Small intestine (tissue), 16 donors: Measurements from ENCODE around the gene XCR1. TPM values are rescaled to one million over a fixed set of nuclear protein-coding genes. Genes with fewer than 3 reads are reported as not detected.

Experiments used
- DNase-seq, 2 donors: peaks; one replicate each; pipeline versions ENCODE4 v3.0.0 to v3.0.0-alpha.2; 2013
- FAIRE-seq: peaks from 2 replicates; lab custom pipeline; 2012; peaks lifted over from hg19 to GRCh38; lab: Jason Lieb, UNC
- H3K27ac ChIP-seq, 3 donors: one replicate each; pipeline ENCODE4 v1.5.1; 2013; ENCODE audit warnings: low read length in 2 of 3, mild to moderate bottlenecking in 2 of 3, control low read depth in 1 of 3, inconsistent platforms in 1 of 3, low read depth in 1 of 3, moderate library complexity in 1 of 3
- H3K27me3 ChIP-seq, 3 donors: one replicate each; pipeline ENCODE4 v1.6.1; 2013; ENCODE audit warnings: low read length in 3 of 3, inconsistent platforms in 1 of 3; ENCODE audit not compliant: control insufficient read depth in 3 of 3, insufficient read depth in 3 of 3
- H3K36me3 ChIP-seq, 3 donors: one replicate each; pipeline ENCODE4 v1.6.1; 2013; ENCODE audit warnings: low read length in 3 of 3, inconsistent platforms in 1 of 3, low read depth in 1 of 3, mild to moderate bottlenecking in 1 of 3, moderate library complexity in 1 of 3; ENCODE audit not compliant: control insufficient read depth in 3 of 3, insufficient read depth in 2 of 3
- H3K4me1 ChIP-seq, 3 donors: one replicate each; pipeline ENCODE4 v1.6.1; 2013; ENCODE audit warnings: low read length in 2 of 3, inconsistent platforms in 1 of 3, low read depth in 1 of 3, mild to moderate bottlenecking in 1 of 3, moderate library complexity in 1 of 3; ENCODE audit not compliant: control insufficient read depth in 3 of 3, insufficient read depth in 2 of 3
- H3K4me3 ChIP-seq, 3 donors: one replicate each; pipeline ENCODE4 v1.5.1; 2013; ENCODE audit warnings: low read length in 3 of 3, control low read depth in 1 of 3, inconsistent platforms in 1 of 3, low read depth in 1 of 3, mild to moderate bottlenecking in 1 of 3, moderate library complexity in 1 of 3
- H3K9me3 ChIP-seq, 2 donors: one replicate each; pipeline ENCODE4 v1.6.1; 2013; ENCODE audit warnings: low read depth in 1 of 2, low read length in 1 of 2; ENCODE audit not compliant: control insufficient read depth in 2 of 2, insufficient read depth in 1 of 2
- WGBS, 3 donors: extraction: QIAGEN DNeasy Blood & Tissue Kit; methylation state at CpG; one replicate each; pipeline ENCODE4 v1.1.7; 2013; 5-methylcytosine and 5-hydroxymethylcytosine counted together
- long read RNA-seq, 10 donors: transcript quantifications; one replicate each; lab custom pipeline, GENCODE V29; 2026
- polyA plus RNA-seq, 4 donors: library from polyadenylated mRNA; stranded (reverse) in 3 of 4; unstranded in 1 of 4; fragments of 200-250 nt in 3 of 4; fragments of 120-200 nt in 1 of 4; gene quantifications; one replicate each; pipeline versions ENCODE4 v1.2.1 to v1.2.3, GENCODE V29; 2013
- donor health status: healthy with polysubstance abuse.
- donor health status: control.
- donor health status: control.
- donor health status: Bipolar disorder and iron deficiency.
- donor health status: healthy.

Gene XCR1, protein sequence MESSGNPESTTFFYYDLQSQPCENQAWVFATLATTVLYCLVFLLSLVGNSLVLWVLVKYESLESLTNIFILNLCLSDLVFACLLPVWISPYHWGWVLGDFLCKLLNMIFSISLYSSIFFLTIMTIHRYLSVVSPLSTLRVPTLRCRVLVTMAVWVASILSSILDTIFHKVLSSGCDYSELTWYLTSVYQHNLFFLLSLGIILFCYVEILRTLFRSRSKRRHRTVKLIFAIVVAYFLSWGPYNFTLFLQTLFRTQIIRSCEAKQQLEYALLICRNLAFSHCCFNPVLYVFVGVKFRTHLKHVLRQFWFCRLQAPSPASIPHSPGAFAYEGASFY
- polyA plus RNA-seq: 1 to 10 TPM in 1 of 4 donors, under 1 TPM in 2, not detected in 1; under 0.01 to 1.1 (median 0.13) TPM
- long read RNA-seq, donor 1: 0 reads
- long read RNA-seq, donor 2: 0 reads
- long read RNA-seq, donor 3, full-length matches to known transcripts: 1 of 1 reads
- long read RNA-seq, donor 3, partial matches to known transcripts: 0 of 1 reads
- long read RNA-seq, donor 3, other reads (novel, unspliced or antisense): 0 of 1 reads
- long read RNA-seq, donor 4: 0 reads
- long read RNA-seq, donor 5: 0 reads
- long read RNA-seq, donor 6: 0 reads
- long read RNA-seq, donor 7: 0 reads
- long read RNA-seq, donor 8: 0 reads
- long read RNA-seq, donor 9: 0 reads
- long read RNA-seq, donor 10: 0 reads

DNA sequence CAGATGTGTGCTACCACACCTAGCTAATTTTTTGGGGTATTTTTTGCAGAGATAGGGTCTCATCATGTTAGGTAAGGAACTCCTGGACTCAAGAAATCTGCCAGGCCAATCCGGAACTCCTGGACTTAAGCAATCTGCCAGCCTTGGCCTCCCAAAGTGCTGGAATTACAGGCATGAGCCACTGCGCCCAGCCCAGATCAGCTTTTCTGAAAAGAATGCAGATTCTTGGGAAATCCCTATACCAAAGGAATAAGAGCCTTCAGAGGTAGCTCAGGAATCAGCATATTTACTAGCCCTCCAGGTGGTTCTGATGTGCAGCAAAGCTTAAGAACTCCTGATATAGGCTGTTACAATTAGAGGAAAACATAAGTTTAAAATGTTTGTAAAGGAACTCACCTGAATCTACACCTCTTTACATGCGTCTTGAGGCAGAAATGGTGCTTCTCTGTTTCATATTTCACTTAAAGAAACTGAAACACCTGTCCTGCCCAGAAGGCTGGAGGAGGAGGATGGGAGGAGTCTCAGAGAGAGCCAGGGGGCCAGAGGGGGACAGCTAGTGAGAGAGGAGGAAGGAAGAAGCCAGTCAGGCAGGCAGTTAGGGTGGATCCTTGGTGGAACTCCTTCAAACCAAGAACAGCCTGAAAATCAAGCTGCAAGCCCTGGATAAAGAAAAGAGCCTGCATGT, at the start of gene XCR1:
Gene XCR1, minus strand, starts transcription at position 463 of the 685 bp plus-strand sequence. CDS start 5,536 bp downstream, outside the sequence.
- Histone ChIP-seq H3K36me3 (no peaks in the 10 kb centered on the region), H3K9me3 (peaks cover 0 to 19% of the 10 kb centered on the region in 2 donors), H3K4me1 (no peaks in the 10 kb centered on the region), H3K27ac (no peak within 1 kb of the TSS), H3K27me3 (peaks cover 0 to 3% (median 0%) of the 10 kb centered on the region in 3 donors), H3K4me3 (no peak within 1 kb of the TSS)
- DNase-seq (no peak), FAIRE-seq (no peak)
- 92 to 95% (median 92%) methylated on average over 3 of the region's 3 CpGs for WGBS, 3 donors

DNA sequence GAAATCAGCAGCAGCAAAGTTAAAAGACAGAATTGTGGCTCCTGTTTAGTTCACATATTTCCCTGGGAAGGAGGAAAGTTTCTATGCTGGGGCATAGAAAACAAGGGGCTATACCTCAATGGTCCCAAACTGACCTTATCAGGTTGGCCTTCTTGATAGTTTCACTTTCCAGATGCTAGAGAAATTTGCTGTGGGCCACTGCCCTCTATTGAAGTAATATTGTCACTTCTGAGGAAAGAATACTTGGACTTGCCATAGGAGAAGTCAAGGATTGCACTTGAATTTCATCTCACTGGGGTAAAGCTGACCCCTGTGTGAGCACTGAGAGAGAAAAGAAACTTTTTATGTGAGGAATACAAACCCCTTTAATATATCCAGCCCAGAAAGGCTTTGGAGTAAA, 49.3 kb upstream of the XCR1 start:
- Histone ChIP-seq H3K4me1 (no peaks in the 10 kb centered on the region), H3K27me3 (no peaks in the 10 kb centered on the region), H3K36me3 (no peaks in the 10 kb centered on the region), H3K4me3 (no peak overlapping the region), H3K9me3 (peaks cover 0 to 2% of the 10 kb centered on the region in 2 donors), H3K27ac (no peak overlapping the region)
- DNase-seq: peak in 1 of 2 donors; percentile 14
- FAIRE-seq: no peak

DNA sequence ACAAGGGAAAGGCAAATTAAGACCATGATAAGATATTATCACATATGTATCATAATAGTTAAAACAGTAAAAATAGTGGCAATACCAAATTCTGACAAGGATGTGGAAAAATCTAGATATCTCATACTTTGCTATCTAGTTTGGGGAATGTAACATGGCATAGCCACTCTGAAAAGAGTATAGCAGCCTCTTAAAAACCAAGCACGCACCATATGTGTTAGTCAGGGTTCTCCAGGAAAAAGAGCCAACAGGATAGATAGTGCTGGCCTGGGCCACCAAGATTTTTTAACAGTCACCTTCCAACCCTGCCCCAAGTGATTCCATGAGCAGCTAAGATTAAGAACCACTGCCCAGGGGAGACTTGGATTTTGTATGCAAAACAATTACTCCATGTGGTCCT, 48.5 kb upstream of the XCR1 start:
- no peaks in the 10 kb centered on the region for H3K36me3 ChIP-seq
- DNase-seq: no peak
- H3K27me3 ChIP-seq: no peaks in the 10 kb centered on the region
- no peak for FAIRE-seq
- 96 to 100% (median 96%) methylated on average over 1 of the region's 1 CpG for WGBS, 3 donors
- H3K27ac ChIP-seq: no peak overlapping the region
- H3K4me3 ChIP-seq: no peak overlapping the region
- no peaks in the 10 kb centered on the region for H3K4me1 ChIP-seq
- H3K9me3 ChIP-seq: peaks cover 0 to 2% of the 10 kb centered on the region in 2 donors

DNA sequence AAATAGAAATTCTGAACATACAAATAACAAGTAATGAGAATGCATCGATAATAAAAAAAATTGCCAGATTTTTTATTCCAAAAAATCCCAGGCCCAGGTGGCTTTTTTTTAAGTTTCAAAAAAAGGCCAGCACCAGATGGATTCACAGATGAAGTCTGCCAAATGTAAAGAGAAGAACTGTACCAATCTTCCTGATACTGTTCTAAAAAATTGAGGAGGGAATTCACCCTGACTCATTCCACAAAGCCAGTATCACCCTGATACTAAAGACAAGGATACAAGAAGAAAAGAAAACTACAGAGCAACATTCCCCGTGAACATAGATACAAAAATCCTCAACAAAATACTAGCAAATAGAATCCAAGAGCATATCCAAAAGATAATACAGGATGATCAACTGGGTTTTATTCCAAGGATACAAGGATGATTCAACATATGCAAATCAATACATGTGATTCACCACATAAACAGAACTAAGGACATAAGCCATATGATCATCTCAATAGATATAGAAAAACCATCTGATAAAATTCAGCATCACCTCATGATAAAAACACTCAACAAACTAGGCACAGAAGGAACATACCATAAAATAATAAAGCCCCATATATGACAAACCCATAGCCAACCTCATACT, 44.1 kb upstream of the XCR1 start:
- 83 to 91% (median 90%) methylated on average over 2 of the region's 2 CpGs for WGBS, 3 donors
- Histone ChIP-seq H3K27me3 (peaks cover 0 to 3% (median 0%) of the 10 kb centered on the region in 3 donors), H3K4me1 (no peaks in the 10 kb centered on the region), H3K36me3 (no peaks in the 10 kb centered on the region), H3K9me3 (peaks cover 0 to 2% of the 10 kb centered on the region in 2 donors), H3K4me3 (no peak overlapping the region), H3K27ac (no peak overlapping the region)
- FAIRE-seq (no peak), DNase-seq (no peak)

DNA sequence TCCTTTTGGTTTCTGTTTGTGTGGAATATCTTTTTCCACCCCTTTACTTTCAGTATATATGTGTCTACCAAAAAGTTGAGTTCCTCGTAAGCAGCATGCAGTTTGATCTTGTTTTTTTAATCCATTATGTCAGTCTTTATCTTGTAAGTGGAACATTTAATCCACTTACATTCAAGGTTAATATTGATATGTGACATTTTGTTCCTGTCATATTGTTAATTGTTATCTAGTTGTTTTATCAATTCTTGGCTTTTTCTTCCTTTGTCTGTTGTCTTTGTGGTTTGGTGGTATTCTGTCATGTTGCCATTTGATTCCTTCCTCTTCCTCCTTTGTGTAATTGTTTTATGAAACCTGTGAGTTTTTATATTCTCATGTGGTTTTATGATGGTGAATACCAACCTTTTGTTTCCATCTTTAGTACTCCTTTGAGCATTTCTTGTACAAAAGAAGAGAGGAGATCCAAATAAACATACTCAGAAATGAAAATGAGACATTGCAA, 43.4 kb upstream of the XCR1 start:
- FAIRE-seq (no peak), DNase-seq (peak in 1 of 2 donors; percentile 47)
- Histone ChIP-seq H3K9me3 (peaks cover 0 to 2% of the 10 kb centered on the region in 2 donors), H3K36me3 (no peaks in the 10 kb centered on the region), H3K4me3 (no peak overlapping the region), H3K27me3 (peaks cover 0 to 3% (median 0%) of the 10 kb centered on the region in 3 donors), H3K4me1 (no peaks in the 10 kb centered on the region), H3K27ac (no peak overlapping the region)
- 26 to 55% (median 33%) methylated on average over 1 of the region's 1 CpG for WGBS, 3 donors

DNA sequence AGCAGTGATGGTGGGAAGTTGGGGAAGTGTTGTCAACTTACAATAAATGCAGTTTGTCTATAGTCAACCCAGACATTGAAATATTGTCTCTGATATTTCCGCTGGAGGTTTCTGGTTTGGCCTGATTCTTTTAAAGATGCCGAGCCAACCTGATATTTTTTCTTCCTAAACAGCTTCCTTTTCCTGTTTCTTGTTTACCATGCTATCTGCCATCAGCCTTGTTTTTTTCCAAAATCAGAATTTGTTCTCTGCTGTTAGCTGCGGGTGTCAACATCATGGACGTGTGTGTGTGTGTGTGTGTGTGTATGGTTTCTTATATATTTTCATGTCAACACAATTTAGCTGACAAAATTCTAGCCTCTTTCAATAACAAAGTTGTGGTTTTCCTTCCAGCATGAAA, 41.2 kb upstream of the XCR1 start:
- FAIRE-seq: no peak
- DNase-seq: peak in 1 of 2 donors; percentile 47
- Histone ChIP-seq H3K27me3 (peaks cover 0 to 6% (median 0%) of the 10 kb centered on the region in 3 donors), H3K27ac (no peak overlapping the region), H3K4me3 (no peak overlapping the region), H3K36me3 (no peaks in the 10 kb centered on the region), H3K4me1 (no peaks in the 10 kb centered on the region), H3K9me3 (peaks cover 0 to 2% of the 10 kb centered on the region in 2 donors)
- 57 to 73% (median 68%) methylated on average over 4 of the region's 4 CpGs for WGBS, 3 donors

DNA sequence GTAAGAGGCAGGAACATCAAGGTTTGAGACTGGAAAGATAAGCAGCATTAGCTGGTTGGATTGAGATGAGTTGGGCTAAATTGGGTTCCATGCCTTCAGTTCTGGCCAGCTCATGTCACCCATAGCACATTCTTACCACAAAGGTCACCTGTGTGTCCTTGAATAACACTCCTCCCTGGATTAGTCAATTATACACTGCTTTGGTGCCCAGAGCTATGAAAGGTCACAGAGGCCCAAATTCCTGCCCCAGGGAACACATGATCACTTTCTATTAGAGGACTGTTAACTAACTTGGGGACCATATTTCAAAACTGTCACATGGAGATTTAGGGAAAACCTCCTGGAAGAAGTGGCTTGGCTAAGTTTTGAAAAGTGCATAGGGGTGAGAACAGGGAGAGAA, 40.1 kb upstream of the XCR1 start:
- Histone ChIP-seq H3K36me3 (no peaks in the 10 kb centered on the region), H3K9me3 (peaks cover 0 to 2% of the 10 kb centered on the region in 2 donors), H3K4me3 (no peak overlapping the region), H3K27ac (peak overlapping the region in 1 of 3 donors; percentile 22), H3K27me3 (peaks cover 0 to 6% (median 0%) of the 10 kb centered on the region in 3 donors), H3K4me1 (no peaks in the 10 kb centered on the region)
- FAIRE-seq (no peak), DNase-seq (no peak)
